Inflammatory macrophage treated with lipopolysaccharide for 1 hour (primary cell): Measurements from ENCODE around the gene SLC32A1.

ENCODE experiments used
- DNase-seq, 2 donors: peaks; one replicate each; pipeline ENCODE4 v3.0.0-alpha.2; 2020 to 2022

Gene SLC32A1

GRCh38 chr20:38755324-38755910 lies 31.1 kb downstream of the SLC32A1 start:
- DNase-seq = no peak

GRCh38 chr20:38757145-38757775 lies 33.0 kb downstream of the SLC32A1 start:
- DNase-seq = no peak

GRCh38 chr20:38759106-38759505 lies 34.8 kb downstream of the SLC32A1 start:
- no peak for DNase-seq

GRCh38 chr20:38760978-38761377 lies 36.7 kb downstream of the SLC32A1 start:
- no peak for DNase-seq

GRCh38 chr20:38762174-38762573 lies 37.9 kb downstream of the SLC32A1 start:
- DNase-seq = no peak

GRCh38 chr20:38763616-38764015 lies 39.3 kb downstream of the SLC32A1 start:
- DNase-seq = no peak

- peak; percentile 26 to 65 for DNase-seq
Measured at GRCh38 chr20:38764567-38765318, 40.5 kb downstream of the SLC32A1 start.

GRCh38 chr20:38766071-38766470 lies 41.8 kb downstream of the SLC32A1 start:
- DNase-seq = no peak

GRCh38 chr20:38769376-38770295 lies 45.4 kb downstream of the SLC32A1 start:
- DNase-seq = no peak

- DNase-seq = no peak
Measured at GRCh38 chr20:38770546-38770945, 46.3 kb downstream of the SLC32A1 start.

- DNase-seq = no peak
Measured at GRCh38 chr20:38770970-38771369, 46.7 kb downstream of the SLC32A1 start.

GRCh38 chr20:38771621-38772020 lies 47.3 kb downstream of the SLC32A1 start:
- no peak for DNase-seq

- DNase-seq = no peak
Measured at GRCh38 chr20:38774167-38774566, 49.9 kb downstream of the SLC32A1 start.

- DNase-seq = no peak
Measured at GRCh38 chr20:38776363-38776762, 52.1 kb downstream of the SLC32A1 start.
